ENCODE data around the gene CCDC149.

GRCh38 chr4:24876431-24876830 lies 36.4 kb downstream of the CCDC149 start:
- TF ChIP-seq POLR2AphosphoS5 (IDR thresholded peaks at IDR 0.05; ENCODE audit: low read depth, low read length): no peak
- TF ChIP-seq JUND (IDR thresholded peaks at IDR 0.05): no peak
